GM21825 (cell line): ENCODE data around the gene COQ3.
"Not testable (repeated sequence)": the region's sequence is repeated elsewhere in the genome, so short reads cannot be mapped to it uniquely, and the experiment has no call there.

Source experiments
- ATAC-seq: cut with Tn5 transposase; IDR thresholded peaks from one replicate; pipeline ENCODE4 v1.9.1; 2021; ENCODE audit warnings: mild to moderate bottlenecking, moderate library complexity; ENCODE audit not compliant: unreplicated experiment

COQ3 gene

DNA sequence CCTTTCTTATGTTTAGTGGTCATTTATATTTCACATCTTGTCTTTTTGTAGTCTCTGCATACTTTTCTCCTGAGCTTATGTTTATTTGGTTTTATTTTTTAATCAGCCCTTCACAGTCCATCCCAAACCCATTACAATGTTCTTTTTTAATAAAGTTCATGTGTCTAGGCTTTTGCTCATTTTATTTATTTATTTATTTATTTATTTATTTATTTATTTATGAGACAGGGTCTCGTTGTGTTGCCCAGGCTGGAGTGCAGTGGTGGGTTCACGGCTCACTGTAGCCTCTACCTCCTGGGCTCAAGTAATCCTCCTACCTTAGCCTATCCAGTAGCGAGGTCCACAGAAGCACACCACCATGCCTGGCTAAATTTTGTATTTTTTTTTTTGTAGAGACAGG is 3.1 kb downstream of the COQ3 start:
- ATAC-seq = no peak

GRCh38 chr6:99384507-99384906 is 9.5 kb downstream of the COQ3 start:
- ATAC-seq = no peak

GRCh38 chr6:99378636-99379035 is 15.4 kb downstream of the COQ3 start:
- ATAC-seq = no peak

- no peak for ATAC-seq
Measured at GRCh38 chr6:99369533-99369932, 24.5 kb downstream of the COQ3 start.

DNA sequence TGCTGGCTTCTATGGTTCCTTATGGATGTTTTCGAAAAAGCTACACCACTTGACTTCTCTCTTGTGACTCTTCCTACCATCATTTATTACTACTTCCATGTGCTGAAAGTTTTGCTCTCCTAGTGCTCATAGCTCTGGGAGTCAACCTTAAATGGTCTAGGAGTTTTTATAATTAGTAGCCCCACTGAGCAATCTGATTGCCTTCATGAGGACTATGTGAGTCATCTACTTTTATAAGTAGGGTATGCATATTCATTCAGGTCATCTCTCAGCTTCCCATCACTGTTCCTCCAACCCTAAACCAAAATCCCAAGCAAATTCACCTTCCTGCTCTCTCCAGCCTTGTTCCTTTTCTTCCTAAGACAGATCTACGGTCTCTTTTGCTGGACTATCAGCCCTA is 27.1 kb downstream of the COQ3 start:
- no peak for ATAC-seq

DNA sequence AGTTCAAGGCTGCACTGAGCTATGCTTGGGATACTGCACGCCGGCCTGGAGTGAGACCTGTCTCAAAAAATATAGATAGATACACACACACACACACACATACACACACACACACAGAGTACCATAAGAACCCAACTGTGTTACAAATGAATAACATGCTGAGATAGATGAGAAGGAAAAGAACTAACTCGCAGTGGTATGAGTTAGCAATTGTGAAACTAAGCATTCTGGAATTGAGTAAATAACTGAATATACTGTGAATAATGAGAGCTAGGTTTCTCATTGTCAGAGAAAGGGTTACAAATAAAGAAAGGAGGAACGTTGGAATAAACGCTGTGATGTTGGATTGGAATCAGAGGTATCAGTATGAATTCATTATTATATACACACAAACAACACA is 30.0 kb downstream of the COQ3 start:
- peak; percentile 60 for ATAC-seq

DNA sequence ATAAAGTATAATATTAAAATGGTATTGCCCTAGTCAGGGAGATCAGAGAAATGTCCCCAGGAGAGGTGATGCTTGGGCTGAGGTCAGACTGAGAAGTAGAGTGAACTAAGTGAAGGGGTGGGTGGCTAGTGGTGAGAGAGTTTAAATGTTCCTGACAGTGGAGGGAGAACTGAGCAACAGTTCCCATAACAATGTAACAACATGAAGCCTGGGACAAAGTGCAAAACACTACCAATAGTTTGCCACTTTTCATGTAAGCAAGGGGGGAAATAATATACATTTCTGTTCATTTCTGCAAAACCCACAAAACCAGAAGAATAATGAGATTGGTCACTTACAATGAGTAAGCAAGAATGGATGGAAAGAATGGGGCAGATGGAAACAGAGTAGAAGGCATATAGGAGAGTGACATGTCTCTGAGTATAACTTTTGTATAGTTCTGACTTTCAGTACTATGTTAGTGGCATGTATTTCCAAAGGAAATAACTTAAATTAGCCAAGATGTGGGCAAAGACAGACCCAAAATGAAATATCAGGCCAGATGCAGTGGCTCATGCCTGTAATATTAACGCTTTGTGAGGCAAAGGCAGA is 31.2 kb downstream of the COQ3 start:
- no peak for ATAC-seq

DNA sequence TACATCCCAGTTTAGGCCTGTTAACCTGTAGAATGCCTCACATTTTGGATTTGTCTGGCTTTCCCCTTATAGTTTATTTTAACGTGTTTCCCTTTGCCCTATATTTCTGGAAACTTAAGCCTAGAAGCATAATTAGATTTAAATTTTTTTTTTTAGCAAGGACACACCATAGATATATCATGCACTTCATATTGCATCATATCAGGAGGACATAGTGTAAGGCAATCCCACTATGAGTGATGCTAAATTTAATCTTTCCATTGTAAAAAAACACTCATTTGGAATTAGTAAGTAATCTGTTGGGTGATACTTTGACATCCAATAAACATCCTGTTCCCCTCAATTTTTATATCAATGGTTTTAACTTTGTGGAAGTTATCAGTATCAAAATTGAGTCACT is 34.2 kb downstream of the COQ3 start:
- no peak for ATAC-seq

DNA sequence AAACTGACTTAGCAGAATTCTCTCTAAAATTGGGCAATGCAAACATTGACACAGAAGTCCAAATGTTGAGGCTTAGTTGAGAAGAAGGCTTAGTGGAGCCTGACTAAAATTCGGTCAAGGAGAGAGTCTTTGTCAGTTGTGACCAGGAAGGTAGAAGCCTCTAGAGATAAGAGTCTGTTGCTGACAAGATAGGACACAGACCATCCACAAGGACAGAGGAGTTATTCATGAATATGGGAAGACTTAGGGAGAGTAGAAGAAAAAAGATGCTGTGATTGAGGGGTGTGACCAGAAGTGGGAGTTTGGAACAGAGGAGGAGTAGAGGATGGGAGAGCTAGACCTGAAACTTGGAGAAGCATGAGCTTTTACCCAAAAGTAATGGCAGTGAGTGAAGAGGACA is 37.4 kb downstream of the COQ3 start:
- ATAC-seq = no peak

- no peak for ATAC-seq
Measured at GRCh38 chr6:99354983-99355382, 39.0 kb downstream of the COQ3 start.

- no peak for ATAC-seq
Measured at GRCh38 chr6:99353126-99353525, 40.9 kb downstream of the COQ3 start.

- ATAC-seq = no peak
Measured at GRCh38 chr6:99350573-99350972, 43.4 kb downstream of the COQ3 start.

- ATAC-seq = peak; percentile 54
Measured at GRCh38 chr6:99349171-99350141, 44.5 kb downstream of the COQ3 start, which contains the start of gene FAXC. TSS of gene FAXC (minus strand) at chr6:99349674. CDS start at chr6:99349372, 302 bp downstream.

DNA sequence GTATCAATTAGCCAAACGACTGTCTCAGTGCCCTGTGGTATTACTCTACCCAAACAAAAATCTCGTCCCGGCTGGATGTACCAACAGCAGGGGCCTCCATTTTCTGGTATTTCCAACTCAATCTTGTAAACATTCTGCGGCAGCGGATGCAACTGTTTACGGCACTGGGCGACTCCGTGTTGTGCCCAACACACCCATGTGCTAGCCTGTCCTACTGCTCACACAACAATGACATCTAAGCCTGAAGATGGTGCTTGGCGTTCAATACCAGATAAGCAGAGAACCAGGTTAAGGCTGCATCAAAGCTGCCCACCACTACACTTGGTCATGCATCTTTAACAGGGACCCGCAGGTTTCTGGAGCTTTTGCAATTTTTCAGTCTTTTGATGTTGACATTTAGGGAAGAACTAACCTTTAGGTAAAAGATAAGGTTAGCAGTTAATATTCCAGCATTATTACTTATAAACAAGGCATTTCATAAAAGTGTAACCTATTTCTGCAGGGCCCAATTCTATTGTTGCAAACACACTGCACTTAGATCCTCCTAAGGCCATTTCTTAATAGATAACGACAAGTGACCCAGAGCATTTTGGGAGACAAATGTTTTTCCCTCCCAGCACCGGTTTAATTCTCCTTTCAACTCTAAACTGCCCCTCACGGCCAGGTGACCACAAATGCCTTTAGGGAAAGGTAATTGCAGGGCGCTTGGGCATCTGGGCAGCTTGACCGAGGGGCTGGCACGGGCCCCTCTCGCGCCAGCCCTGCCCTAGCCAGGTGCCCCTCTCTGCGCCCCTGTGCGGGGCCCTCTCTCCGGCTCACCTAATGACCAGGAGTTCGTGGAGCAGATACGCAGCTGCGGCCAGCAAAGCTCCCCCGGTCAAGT is 45.5 kb downstream of the COQ3 start:
- no peak for ATAC-seq

GRCh38 chr6:99347804-99348203 is 46.2 kb downstream of the COQ3 start:
- no peak for ATAC-seq

DNA sequence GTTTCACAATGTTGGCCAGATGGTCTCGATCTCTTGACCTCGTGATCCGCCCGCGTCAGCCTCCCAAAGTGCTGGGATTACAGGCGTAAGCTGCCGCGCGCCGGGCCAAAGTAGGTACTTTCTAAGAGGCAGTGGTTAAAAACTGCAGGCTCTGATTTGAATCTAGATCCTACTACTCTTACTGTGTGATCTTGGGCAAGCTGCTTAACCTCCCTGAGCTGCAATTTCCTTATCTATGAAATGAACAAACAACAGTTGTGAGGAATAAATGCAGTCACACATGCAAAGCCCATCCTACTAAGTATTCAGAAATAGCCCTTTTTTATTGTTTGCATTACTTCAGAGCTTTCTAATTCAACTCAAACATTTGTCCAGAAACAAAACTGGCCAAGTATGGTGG is 47.4 kb downstream of the COQ3 start:
- ATAC-seq = no peak

GRCh38 chr6:99345164-99345563 is 48.8 kb downstream of the COQ3 start:
- ATAC-seq = no peak

DNA sequence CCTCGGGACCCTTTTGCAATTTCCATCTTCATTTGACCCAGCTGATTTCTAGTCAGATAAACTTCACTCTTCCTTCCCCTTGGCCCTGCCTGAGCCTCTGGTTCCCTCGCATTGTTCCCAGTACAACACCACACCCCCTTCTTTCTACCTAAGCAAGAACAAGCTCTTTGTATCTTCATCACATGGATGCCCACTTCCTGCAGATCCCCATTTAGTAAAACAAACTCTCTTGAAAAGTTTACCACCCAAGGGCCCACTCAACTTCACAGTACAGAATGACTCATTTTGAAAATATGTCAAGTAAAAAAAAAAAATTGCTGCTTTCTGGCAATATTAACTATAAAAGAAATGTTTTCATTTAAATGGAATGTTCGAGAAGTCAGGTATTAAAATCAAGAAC is 49.7 kb downstream of the COQ3 start:
- no peak for ATAC-seq

DNA sequence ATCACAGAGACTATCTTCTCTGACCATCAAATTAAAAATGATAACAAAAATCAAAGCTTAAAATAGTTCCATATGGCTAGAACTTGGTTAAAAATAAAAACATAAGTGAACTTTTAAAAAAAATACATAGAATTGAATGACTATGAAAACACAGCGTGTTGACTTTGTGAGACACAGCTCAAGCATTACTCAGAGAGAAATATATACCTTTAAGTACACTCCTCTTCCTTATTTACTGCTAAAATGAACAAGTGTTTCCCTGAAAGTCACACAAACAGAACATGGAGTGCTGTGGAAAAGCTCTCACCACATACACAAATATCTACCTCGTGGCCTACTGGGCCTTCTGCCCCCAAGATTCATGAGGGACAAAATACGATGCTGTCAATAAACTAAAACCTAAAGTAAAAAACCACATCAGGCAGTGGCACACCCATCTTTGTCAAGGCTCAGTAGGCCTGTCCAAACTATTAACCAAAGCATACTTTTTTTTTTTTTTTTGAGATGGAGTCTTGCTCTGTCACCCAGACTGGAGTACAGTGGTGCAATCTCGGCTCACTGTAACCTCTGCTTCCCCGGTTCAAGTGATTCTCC is 52.0 kb downstream of the COQ3 start:
- no peak for ATAC-seq

GRCh38 chr6:99338188-99338587 is 55.8 kb downstream of the COQ3 start:
- ATAC-seq = no peak

GRCh38 chr6:99335298-99335697 is 58.7 kb downstream of the COQ3 start:
- ATAC-seq = not testable (repeated sequence)
